Measurements from ENCODE around the gene ACOX1. TPM values are rescaled to one million over a fixed set of nuclear protein-coding genes. Genes with fewer than 3 reads are reported as not detected.

ACOX1 gene
- total and polyA plus RNA-seq, 2 of the 13 experiments (the other 11 are each of a cell fraction or from before 2014, with no cell fraction given): 86.4 to 120 TPM

DNA sequence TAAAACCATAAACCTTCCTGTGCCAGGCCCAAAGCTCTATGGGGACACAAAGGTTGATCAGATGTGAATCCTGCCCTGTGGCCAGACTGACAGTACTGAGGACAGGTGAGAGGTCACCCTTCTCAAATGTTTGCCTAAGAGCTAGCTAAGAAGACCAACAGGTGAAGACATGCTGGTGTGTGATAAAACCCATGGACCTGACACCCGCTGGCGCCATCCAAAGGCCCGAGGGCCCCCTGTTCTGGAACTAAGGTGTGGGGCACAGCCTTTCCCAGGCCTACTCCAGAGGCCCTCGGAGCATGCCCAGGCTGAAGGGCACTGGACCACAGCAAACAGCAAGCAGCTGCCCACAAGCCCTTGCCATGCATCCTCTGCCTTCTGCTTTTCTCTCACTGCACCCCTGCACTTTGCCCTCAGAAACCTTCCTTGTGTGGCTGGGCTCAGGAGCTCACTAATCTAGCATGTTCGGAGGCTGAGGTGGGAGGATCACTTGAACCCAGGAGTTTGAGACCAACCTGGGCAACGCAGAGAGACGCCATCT lies 16.5 kb upstream of the ACOX1 start (continued):
- TF ChIP-seq, protein P1, sequence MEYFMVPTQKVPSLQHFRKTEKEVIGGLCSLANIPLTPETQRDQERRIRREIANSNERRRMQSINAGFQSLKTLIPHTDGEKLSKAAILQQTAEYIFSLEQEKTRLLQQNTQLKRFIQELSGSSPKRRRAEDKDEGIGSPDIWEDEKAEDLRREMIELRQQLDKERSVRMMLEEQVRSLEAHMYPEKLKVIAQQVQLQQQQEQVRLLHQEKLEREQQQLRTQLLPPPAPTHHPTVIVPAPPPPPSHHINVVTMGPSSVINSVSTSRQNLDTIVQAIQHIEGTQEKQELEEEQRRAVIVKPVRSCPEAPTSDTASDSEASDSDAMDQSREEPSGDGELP (IDR thresholded peaks at IDR 0.05; ENCODE audit: borderline replicate concordance, low read depth): no peak; the same call in 1 of the 2 replicates
- no peak for TF ChIP-seq CEBPZ (IDR thresholded peaks at IDR 0.05; ENCODE audit: low read length)
- no peak for TF ChIP-seq CCAR2 (optimal IDR thresholded peaks at IDR 0.05; ENCODE audit: low read depth, low read length)
- TF ChIP-seq ZNF660 (CRISPR knock-in tag; IDR thresholded peaks at IDR 0.05; ENCODE audit: borderline replicate concordance, low read depth): no peak
- no peak for TF ChIP-seq TOE1 (CRISPR knock-in tag; IDR thresholded peaks at IDR 0.05)
- TF ChIP-seq ZNF691 (CRISPR knock-in tag; IDR thresholded peaks at IDR 0.05; ENCODE audit: borderline replicate concordance, low read depth): no peak
- TF ChIP-seq, protein P2, sequence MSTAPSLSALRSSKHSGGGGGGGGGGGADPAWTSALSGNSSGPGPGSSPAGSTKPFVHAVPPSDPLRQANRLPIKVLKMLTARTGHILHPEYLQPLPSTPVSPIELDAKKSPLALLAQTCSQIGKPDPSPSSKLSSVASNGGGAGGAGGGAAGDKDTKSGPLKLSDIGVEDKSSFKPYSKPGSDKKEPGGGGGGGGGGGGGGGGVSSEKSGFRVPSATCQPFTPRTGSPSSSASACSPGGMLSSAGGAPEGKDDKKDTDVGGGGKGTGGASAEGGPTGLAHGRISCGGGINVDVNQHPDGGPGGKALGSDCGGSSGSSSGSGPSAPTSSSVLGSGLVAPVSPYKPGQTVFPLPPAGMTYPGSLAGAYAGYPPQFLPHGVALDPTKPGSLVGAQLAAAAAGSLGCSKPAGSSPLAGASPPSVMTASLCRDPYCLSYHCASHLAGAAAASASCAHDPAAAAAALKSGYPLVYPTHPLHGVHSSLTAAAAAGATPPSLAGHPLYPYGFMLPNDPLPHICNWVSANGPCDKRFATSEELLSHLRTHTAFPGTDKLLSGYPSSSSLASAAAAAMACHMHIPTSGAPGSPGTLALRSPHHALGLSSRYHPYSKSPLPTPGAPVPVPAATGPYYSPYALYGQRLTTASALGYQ (CRISPR knock-in tag; IDR thresholded peaks at IDR 0.05): no peak
- TF ChIP-seq ZNF343 (CRISPR knock-in tag; IDR thresholded peaks at IDR 0.05): no peak
- no peak for TF ChIP-seq ZNF792 (CRISPR knock-in tag; IDR thresholded peaks at IDR 0.05)
- TF ChIP-seq RBM22 (optimal IDR thresholded peaks at IDR 0.05; ENCODE audit: low read length): no peak
- no peak for TF ChIP-seq ZNF563 (CRISPR knock-in tag; IDR thresholded peaks at IDR 0.05)
- 0 out of 2 replicates have a peak, but pooled peaks have one; percentile 37 for TF ChIP-seq ZNF772 (CRISPR knock-in tag; IDR thresholded peaks at IDR 0.05)
- no peak for TF ChIP-seq SNAPC2 (CRISPR knock-in tag; IDR thresholded peaks at IDR 0.05)
- TF ChIP-seq HES4 (CRISPR knock-in tag; IDR thresholded peaks at IDR 0.05; ENCODE audit: borderline replicate concordance): no peak
- TF ChIP-seq MLXIP (CRISPR knock-in tag; IDR thresholded peaks at IDR 0.05; ENCODE audit: borderline replicate concordance): no peak
- TF ChIP-seq ETS1 (CRISPR knock-in tag; IDR thresholded peaks at IDR 0.05): no peak
- peak; percentile 15; the same call in 1 of the 2 replicates for TF ChIP-seq DPF2 (CRISPR knock-in tag; IDR thresholded peaks at IDR 0.05; ENCODE audit: borderline replicate concordance, low read depth)
- TF ChIP-seq ZNF552 (CRISPR knock-in tag; IDR thresholded peaks at IDR 0.05; ENCODE audit: borderline replicate concordance): no peak
- no peak for TF ChIP-seq SP5 (CRISPR knock-in tag; IDR thresholded peaks at IDR 0.05; ENCODE audit: borderline replicate concordance, low read depth)
